Vagina (tissue), 2 donors: ENCODE measurements around the gene ANKS1B.

Experiments used
- POLR2A ChIP-seq, 2 donors: fragments of 450-650 bp; IDR thresholded peaks; one replicate each; pipeline ENCODE4 v1.6.1; 2017; ENCODE audit warnings: antibody characterized with exemption in 2 of 2, mild to moderate bottlenecking in 2 of 2, moderate library complexity in 2 of 2
- TF ChIP-seq, protein P1 (sequence below), 3 experiments: fragments of 450-650 bp in 2 of 3; fragments of 200-600 bp in 1 of 3; sonication (generic) in 1 of 3; IDR thresholded peaks; one replicate each; pipeline ENCODE4 v1.5.1; 2017 to 2019; ENCODE audit warnings: antibody characterized with exemption in 3 of 3, mild to moderate bottlenecking in 2 of 3, moderate library complexity in 2 of 3

GRCh38 chr12:99732131-99732530, 252.6 kb downstream of the ANKS1B start:
- TF ChIP-seq, protein P1, sequence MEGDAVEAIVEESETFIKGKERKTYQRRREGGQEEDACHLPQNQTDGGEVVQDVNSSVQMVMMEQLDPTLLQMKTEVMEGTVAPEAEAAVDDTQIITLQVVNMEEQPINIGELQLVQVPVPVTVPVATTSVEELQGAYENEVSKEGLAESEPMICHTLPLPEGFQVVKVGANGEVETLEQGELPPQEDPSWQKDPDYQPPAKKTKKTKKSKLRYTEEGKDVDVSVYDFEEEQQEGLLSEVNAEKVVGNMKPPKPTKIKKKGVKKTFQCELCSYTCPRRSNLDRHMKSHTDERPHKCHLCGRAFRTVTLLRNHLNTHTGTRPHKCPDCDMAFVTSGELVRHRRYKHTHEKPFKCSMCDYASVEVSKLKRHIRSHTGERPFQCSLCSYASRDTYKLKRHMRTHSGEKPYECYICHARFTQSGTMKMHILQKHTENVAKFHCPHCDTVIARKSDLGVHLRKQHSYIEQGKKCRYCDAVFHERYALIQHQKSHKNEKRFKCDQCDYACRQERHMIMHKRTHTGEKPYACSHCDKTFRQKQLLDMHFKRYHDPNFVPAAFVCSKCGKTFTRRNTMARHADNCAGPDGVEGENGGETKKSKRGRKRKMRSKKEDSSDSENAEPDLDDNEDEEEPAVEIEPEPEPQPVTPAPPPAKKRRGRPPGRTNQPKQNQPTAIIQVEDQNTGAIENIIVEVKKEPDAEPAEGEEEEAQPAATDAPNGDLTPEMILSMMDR (IDR thresholded peaks at IDR 0.05) = no peak
- TF ChIP-seq POLR2A (IDR thresholded peaks at IDR 0.05) = no peak
